Trophoblast cell (in vitro differentiated cells and primary cell): ENCODE measurements around the gene GLIS1.

Experiments used
- DNase-seq, 2 donors: peaks; one replicate each; pipeline ENCODE4 v3.0.0-alpha.2; 2016
- H2AFZ ChIP-seq: 2 replicates; pipeline ENCODE4 v1.6.1; 2013; ENCODE audit warnings: low read length, moderate library complexity, mild to moderate bottlenecking; ENCODE audit not compliant: insufficient read depth, poor library complexity
- H2AK5ac ChIP-seq: 2 replicates; pipeline ENCODE4 v1.6.1; 2013; ENCODE audit warnings: mild to moderate bottlenecking, low read length
- H2BK120ac ChIP-seq: 2 replicates; pipeline ENCODE4 v1.6.1; 2013; ENCODE audit warnings: low read length, mild to moderate bottlenecking, moderate library complexity; ENCODE audit not compliant: insufficient read depth, poor library complexity
- H2BK12ac ChIP-seq: 2 replicates; pipeline ENCODE4 v1.6.1; 2013; ENCODE audit warnings: mild to moderate bottlenecking, low read length, moderate library complexity
- H2BK5ac ChIP-seq: 2 replicates; pipeline ENCODE4 v1.6.1; 2013; ENCODE audit warnings: low read length, low read depth, moderate library complexity, mild to moderate bottlenecking; ENCODE audit not compliant: poor library complexity
- H3K14ac ChIP-seq: 2 replicates; pipeline ENCODE4 v1.6.1; 2013; ENCODE audit warnings: mild to moderate bottlenecking, low read length
- H3K18ac ChIP-seq: 2 replicates; pipeline ENCODE4 v1.6.1; 2013; ENCODE audit warnings: mild to moderate bottlenecking, low read length
- H3K23ac ChIP-seq: 2 replicates; pipeline ENCODE4 v1.6.1; 2013; ENCODE audit warnings: low read length
- H3K27ac ChIP-seq: 2 replicates; pipeline ENCODE4 v1.5.1; 2013; ENCODE audit warnings: low read depth, mild to moderate bottlenecking, inconsistent platforms, low read length, moderate library complexity
- H3K27me3 ChIP-seq: 2 replicates; pipeline ENCODE4 v1.6.1; 2013; ENCODE audit warnings: inconsistent platforms, mild to moderate bottlenecking, low read length, moderate library complexity; ENCODE audit not compliant: insufficient read depth
- H3K36me3 ChIP-seq, 2 experiments: 1 replicate in 1 of 2; 2 replicates in 1 of 2; pipeline ENCODE4 v1.6.1; 2013; ENCODE audit warnings: low read length in 2 of 2, mild to moderate bottlenecking in 2 of 2, moderate library complexity in 1 of 2; ENCODE audit not compliant: insufficient read depth in 2 of 2, control insufficient read depth in 1 of 2
- H3K4ac ChIP-seq: 2 replicates; pipeline ENCODE4 v1.6.1; 2013; ENCODE audit warnings: low read depth, mild to moderate bottlenecking, low read length, moderate library complexity
- H3K4me1 ChIP-seq, 2 experiments: 1 replicate in 1 of 2; 2 replicates in 1 of 2; pipeline ENCODE4 v1.6.1; 2013; ENCODE audit warnings: low read length in 2 of 2, mild to moderate bottlenecking in 2 of 2, moderate library complexity in 1 of 2; ENCODE audit not compliant: insufficient read depth in 2 of 2, control insufficient read depth in 1 of 2
- H3K4me2 ChIP-seq: 2 replicates; pipeline ENCODE4 v1.6.1; 2013; ENCODE audit warnings: inconsistent platforms, mild to moderate bottlenecking, low read length, moderate library complexity
- H3K4me3 ChIP-seq: 2 replicates; pipeline ENCODE4 v1.5.1; 2013; ENCODE audit warnings: mild to moderate bottlenecking, low read depth, low read length, inconsistent platforms
- H3K79me1 ChIP-seq: one replicate; pipeline ENCODE4 v1.6.1; 2013; ENCODE audit warnings: low read length
- H3K79me2 ChIP-seq: 2 replicates; pipeline ENCODE4 v1.6.1; 2013; ENCODE audit warnings: low read length, mild to moderate bottlenecking; ENCODE audit not compliant: control insufficient read depth, insufficient read depth, poor library complexity
- H3K9ac ChIP-seq: 2 replicates; pipeline ENCODE4 v1.6.1; 2013; ENCODE audit warnings: mild to moderate bottlenecking, low read length
- H3K9me3 ChIP-seq: 2 replicates; pipeline ENCODE4 v1.6.1; 2013; ENCODE audit warnings: low read depth, mild to moderate bottlenecking, control low read depth, inconsistent platforms, low read length; ENCODE audit not compliant: insufficient read depth
- H4K12ac ChIP-seq: 2 replicates; pipeline ENCODE4 v1.6.1; 2013; ENCODE audit warnings: low read depth, mild to moderate bottlenecking, low read length, moderate library complexity
- H4K8ac ChIP-seq: 2 replicates; pipeline ENCODE4 v1.6.1; 2013; ENCODE audit warnings: low read depth, mild to moderate bottlenecking, low read length, moderate library complexity
- H4K91ac ChIP-seq: one replicate; pipeline ENCODE4 v1.6.1; 2013; ENCODE audit warnings: low read depth, mild to moderate bottlenecking, low read length, moderate library complexity
- WGBS: extraction: QIAGEN DNeasy Blood & Tissue Kit; methylation state at CpG from one replicate; pipeline ENCODE4 v1.1.7; 2013; ENCODE audit warnings: missing lambda C conversion rate; ENCODE audit not compliant: insufficient read length, insufficient coverage; ENCODE audit errors: extremely low coverage; 5-methylcytosine and 5-hydroxymethylcytosine counted together

GLIS1 gene

GRCh38 chr1:53732409-53732808, 6.6 kb downstream of the GLIS1 start:
- WGBS, result no CpG with 5 or more reads among the region's 3 CpGs
- DNase-seq, result no peak
- H3K36me3 ChIP-seq, result no peaks in the 10 kb centered on the region
- H3K79me1 ChIP-seq, result no peaks in the 10 kb centered on the region
- no peak overlapping the region for H2AK5ac ChIP-seq
- no peak overlapping the region for H4K12ac ChIP-seq
- H3K27ac ChIP-seq, result no peak overlapping the region
- no peak overlapping the region for H3K4me2 ChIP-seq
- no peak overlapping the region for H4K91ac ChIP-seq
- no peak overlapping the region for H3K23ac ChIP-seq
- no peak overlapping the region for H2BK12ac ChIP-seq
- no peak overlapping the region for H2AFZ ChIP-seq
- no peak overlapping the region for H2BK5ac ChIP-seq
- H2BK120ac ChIP-seq, result no peak overlapping the region
- H3K9me3 ChIP-seq, result peaks cover 3% of the 10 kb centered on the region
- H3K4ac ChIP-seq, result no peak overlapping the region
- H3K14ac ChIP-seq, result no peak overlapping the region
- H3K79me2 ChIP-seq, result no peaks in the 10 kb centered on the region
- no peak overlapping the region for H3K18ac ChIP-seq
- H3K27me3 ChIP-seq, result peaks cover 9% of the 10 kb centered on the region
- H3K4me1 ChIP-seq, result no peaks in the 10 kb centered on the region
- H3K9ac ChIP-seq, result no peak overlapping the region
- no peak overlapping the region for H4K8ac ChIP-seq
- no peak overlapping the region for H3K4me3 ChIP-seq

GRCh38 chr1:53731779-53732305, 7.1 kb downstream of the GLIS1 start:
- H2BK120ac ChIP-seq, result no peak overlapping the region
- peaks cover 4% of the 10 kb centered on the region for H3K27me3 ChIP-seq
- no peak overlapping the region for H2BK5ac ChIP-seq
- no peaks in the 10 kb centered on the region for H3K4me1 ChIP-seq
- peaks cover 3% of the 10 kb centered on the region for H3K9me3 ChIP-seq
- H3K4ac ChIP-seq, result no peak overlapping the region
- no peaks in the 10 kb centered on the region for H3K79me2 ChIP-seq
- H2AK5ac ChIP-seq, result no peak overlapping the region
- no peak overlapping the region for H3K14ac ChIP-seq
- H4K91ac ChIP-seq, result no peak overlapping the region
- WGBS, result no CpG with 5 or more reads among the region's 8 CpGs
- no peaks in the 10 kb centered on the region for H3K36me3 ChIP-seq
- no peak overlapping the region for H2BK12ac ChIP-seq
- no peak overlapping the region for H3K27ac ChIP-seq
- no peak overlapping the region for H4K8ac ChIP-seq
- no peak overlapping the region for H4K12ac ChIP-seq
- DNase-seq, result no peak
- no peak overlapping the region for H3K23ac ChIP-seq
- H3K9ac ChIP-seq, result no peak overlapping the region
- H3K4me2 ChIP-seq, result no peak overlapping the region
- H2AFZ ChIP-seq, result no peak overlapping the region
- H3K18ac ChIP-seq, result no peak overlapping the region
- no peak overlapping the region for H3K4me3 ChIP-seq
- no peaks in the 10 kb centered on the region for H3K79me1 ChIP-seq

- Histone ChIP-seq H2BK5ac (no peak overlapping the region), H3K4me1 (no peaks in the 10 kb centered on the region), H3K23ac (no peak overlapping the region), H3K9me3 (peaks cover 3% of the 10 kb centered on the region), H3K27me3 (no peaks in the 10 kb centered on the region), H3K27ac (no peak overlapping the region), H3K36me3 (no peaks in the 10 kb centered on the region), H3K14ac (no peak overlapping the region), H2BK12ac (no peak overlapping the region), H2BK120ac (no peak overlapping the region), H2AFZ (no peak overlapping the region), H3K79me2 (no peaks in the 10 kb centered on the region), H3K4me3 (no peak overlapping the region), H2AK5ac (no peak overlapping the region), H3K4me2 (no peak overlapping the region), H4K12ac (no peak overlapping the region), H3K4ac (no peak overlapping the region), H4K91ac (no peak overlapping the region), H3K79me1 (no peaks in the 10 kb centered on the region), H4K8ac (no peak overlapping the region), H3K18ac (no peak overlapping the region), H3K9ac (no peak overlapping the region)
- WGBS, result no CpG with 5 or more reads among the region's 10 CpGs
- DNase-seq, result no peak
These were observed 7.8 kb downstream of the GLIS1 start for GRCh38 chr1:53731043-53731600.

GRCh38 chr1:53730224-53730865, 8.6 kb downstream of the GLIS1 start:
- DNase-seq, result no peak
- Histone ChIP-seq H3K4me3 (no peak overlapping the region), H3K23ac (no peak overlapping the region), H3K18ac (no peak overlapping the region), H3K27ac (no peak overlapping the region), H3K4me2 (no peak overlapping the region), H2BK120ac (no peak overlapping the region), H4K8ac (no peak overlapping the region), H3K27me3 (no peaks in the 10 kb centered on the region), H3K36me3 (no peaks in the 10 kb centered on the region), H3K4ac (no peak overlapping the region), H4K12ac (no peak overlapping the region), H2BK5ac (no peak overlapping the region), H2AFZ (no peak overlapping the region), H3K9me3 (no peaks in the 10 kb centered on the region), H3K79me2 (no peaks in the 10 kb centered on the region), H3K9ac (no peak overlapping the region), H3K4me1 (no peaks in the 10 kb centered on the region), H3K14ac (no peak overlapping the region), H2AK5ac (no peak overlapping the region), H4K91ac (no peak overlapping the region), H2BK12ac (no peak overlapping the region), H3K79me1 (no peaks in the 10 kb centered on the region)
- WGBS, result no CpG with 5 or more reads among the region's 12 CpGs
